ENCODE data around the gene POMT2. TPM values are rescaled to one million over a fixed set of nuclear protein-coding genes. Genes with fewer than 3 reads are reported as not detected.
"Not testable (repeated sequence)": the region's sequence is repeated elsewhere in the genome, so short reads cannot be mapped to it uniquely, and the experiment has no call there.

The POMT2 gene
- total and polyA plus RNA-seq, 4 donors = 3.1 to 23.4 (median 17.9) TPM

DNA sequence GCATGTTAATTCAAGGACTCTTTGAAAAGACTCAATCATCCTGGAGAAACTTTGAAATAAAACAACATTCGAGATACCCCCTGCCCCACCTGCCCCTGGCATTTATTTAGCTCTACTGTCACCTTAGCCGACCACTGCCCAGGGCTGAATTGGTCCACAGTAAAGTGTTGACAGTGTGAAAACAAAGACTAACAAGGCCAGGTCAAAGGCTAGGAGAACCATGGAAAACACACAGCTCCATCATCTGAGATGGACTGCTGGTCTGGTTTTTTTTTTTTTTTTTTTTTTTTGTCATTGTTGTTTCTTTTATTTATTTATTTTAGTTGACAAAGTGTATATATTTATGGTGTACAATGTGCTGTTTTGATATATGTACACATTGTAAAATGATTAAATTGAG, 25.8 kb upstream of the POMT2 start:
- Histone ChIP-seq H3K4me1 (ENCODE audit: control insufficient read depth in 1 of 2, insufficient read depth in 2 of 2, low read length in 2 of 2) (no peaks in the 10 kb centered on the region), H3K9me3 (ENCODE audit: control insufficient read depth, low read length) (no peaks in the 10 kb centered on the region), H3K27ac (ENCODE audit: low read depth in 1 of 2, low read length in 2 of 2) (no peak overlapping the region), H3K4me3 (ENCODE audit: low read length in 2 of 2) (no peak overlapping the region), H3K36me3 (ENCODE audit: control insufficient read depth in 1 of 2, insufficient read depth in 2 of 2, low read length in 1 of 2) (peaks cover 0 to 4% of the 10 kb centered on the region in 2 donors), H3K27me3 (ENCODE audit: control insufficient read depth in 1 of 2, insufficient read depth in 2 of 2, low read length in 1 of 2) (no peaks in the 10 kb centered on the region)
- intact Hi-C loops (cut with DNase I) = no loop called here
- WGBS, 2 donors = 79 to 82% methylated on average over 2 of the region's 2 CpGs
- DNase-seq = no peak
- no peak for ATAC-seq (ENCODE audit: low FRiP score)

DNA sequence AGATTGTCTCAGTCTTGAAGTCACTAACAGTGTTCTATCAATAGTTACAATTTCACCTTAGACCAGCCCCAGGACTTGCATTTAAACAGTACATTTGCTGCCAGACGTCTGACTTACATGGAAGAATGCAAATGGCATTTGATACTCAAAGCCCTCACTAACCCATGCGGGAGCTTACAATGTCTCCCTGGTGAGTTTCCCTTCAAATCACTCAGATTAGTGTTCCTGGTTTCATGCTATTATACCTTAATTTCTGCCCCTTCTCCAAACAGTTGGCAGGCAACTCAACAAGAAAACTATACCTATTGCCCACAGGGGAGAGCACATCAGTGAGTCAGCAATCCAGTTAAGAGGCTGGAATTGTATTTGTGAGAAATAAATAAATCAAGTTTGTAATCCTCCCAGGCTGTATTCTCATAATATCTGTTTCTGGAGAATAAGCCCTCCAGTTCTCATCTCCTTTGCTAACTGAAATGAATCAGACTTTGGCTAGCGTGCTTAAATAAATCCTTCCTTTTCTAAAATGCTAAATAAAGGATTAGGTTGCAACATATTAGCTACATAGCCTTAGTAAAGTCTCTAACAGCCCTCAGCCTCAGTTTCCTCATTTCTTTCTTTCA, 23.8 kb upstream of the POMT2 start:
- ATAC-seq (ENCODE audit: low FRiP score) = no peak
- Histone ChIP-seq H3K36me3 (ENCODE audit: control insufficient read depth in 1 of 2, insufficient read depth in 2 of 2, low read length in 1 of 2) (peaks cover 0 to 7% of the 10 kb centered on the region in 2 donors), H3K27me3 (ENCODE audit: control insufficient read depth in 1 of 2, insufficient read depth in 2 of 2, low read length in 1 of 2) (no peaks in the 10 kb centered on the region), H3K4me3 (ENCODE audit: low read length in 2 of 2) (no peak overlapping the region), H3K4me1 (ENCODE audit: control insufficient read depth in 1 of 2, insufficient read depth in 2 of 2, low read length in 2 of 2) (no peaks in the 10 kb centered on the region), H3K27ac (ENCODE audit: low read depth in 1 of 2, low read length in 2 of 2) (no peak overlapping the region), H3K9me3 (ENCODE audit: control insufficient read depth, low read length) (no peaks in the 10 kb centered on the region)
- DNase-seq = no peak
- 69 to 79% methylated on average over 3 of the region's 3 CpGs for WGBS, 2 donors
- intact Hi-C loops (cut with DNase I) = no loop called here

- ATAC-seq (ENCODE audit: low FRiP score) (no peak), DNase-seq (no peak)
- intact Hi-C loops (cut with DNase I) = no loop called here
- 74 to 81% methylated on average over 2 of the region's 2 CpGs for WGBS, 2 donors
- Histone ChIP-seq H3K4me3 (ENCODE audit: low read length in 2 of 2) (no peak overlapping the region), H3K36me3 (ENCODE audit: control insufficient read depth in 1 of 2, insufficient read depth in 2 of 2, low read length in 1 of 2) (peaks cover 0 to 7% of the 10 kb centered on the region in 2 donors), H3K9me3 (ENCODE audit: control insufficient read depth, low read length) (no peaks in the 10 kb centered on the region), H3K27me3 (ENCODE audit: control insufficient read depth in 1 of 2, insufficient read depth in 2 of 2, low read length in 1 of 2) (no peaks in the 10 kb centered on the region), H3K4me1 (ENCODE audit: control insufficient read depth in 1 of 2, insufficient read depth in 2 of 2, low read length in 2 of 2) (no peaks in the 10 kb centered on the region), H3K27ac (ENCODE audit: low read depth in 1 of 2, low read length in 2 of 2) (no peak overlapping the region)
Measured at GRCh38 chr14:77343662-77344061, 23.0 kb upstream of the POMT2 start.

- Histone ChIP-seq H3K27ac (ENCODE audit: low read depth in 1 of 2, low read length in 2 of 2) (no peak overlapping the region), H3K36me3 (ENCODE audit: control insufficient read depth in 1 of 2, insufficient read depth in 2 of 2, low read length in 1 of 2) (peaks cover 0 to 7% of the 10 kb centered on the region in 2 donors), H3K9me3 (ENCODE audit: control insufficient read depth, low read length) (no peaks in the 10 kb centered on the region), H3K27me3 (ENCODE audit: control insufficient read depth in 1 of 2, insufficient read depth in 2 of 2, low read length in 1 of 2) (no peaks in the 10 kb centered on the region), H3K4me1 (ENCODE audit: control insufficient read depth in 1 of 2, insufficient read depth in 2 of 2, low read length in 2 of 2) (no peaks in the 10 kb centered on the region), H3K4me3 (ENCODE audit: low read length in 2 of 2) (no peak overlapping the region)
- WGBS, 2 donors = 89 to 90% methylated on average over 10 of the region's 10 CpGs
- ATAC-seq (ENCODE audit: low FRiP score) (no peak), DNase-seq (no peak)
- intact Hi-C loops (cut with DNase I) = no loop called here
Measured at GRCh38 chr14:77342726-77343397, 22.2 kb upstream of the POMT2 start.

- H3K36me3 ChIP-seq (ENCODE audit: control insufficient read depth in 1 of 2, insufficient read depth in 2 of 2, low read length in 1 of 2) = peaks cover 0 to 6% of the 10 kb centered on the region in 2 donors
- H3K27ac ChIP-seq (ENCODE audit: low read depth in 1 of 2, low read length in 2 of 2) = no peak overlapping the region
- no peaks in the 10 kb centered on the region for H3K9me3 ChIP-seq (ENCODE audit: control insufficient read depth, low read length)
- H3K4me1 ChIP-seq (ENCODE audit: control insufficient read depth in 1 of 2, insufficient read depth in 2 of 2, low read length in 2 of 2) = no peaks in the 10 kb centered on the region
- ATAC-seq (ENCODE audit: low FRiP score) = no peak
- H3K4me3 ChIP-seq (ENCODE audit: low read length in 2 of 2) = no peak overlapping the region
- intact Hi-C loops (cut with DNase I) = no loop called here
- 87 to 88% methylated on average over 4 of the region's 4 CpGs for WGBS, 2 donors
- DNase-seq = no peak
- H3K27me3 ChIP-seq (ENCODE audit: control insufficient read depth in 1 of 2, insufficient read depth in 2 of 2, low read length in 1 of 2) = no peaks in the 10 kb centered on the region
Measured at GRCh38 chr14:77340389-77340788, 19.7 kb upstream of the POMT2 start.

- WGBS, 2 donors = 96 to 100% methylated on average over 1 of the region's 1 CpG
- intact Hi-C loops (cut with DNase I) = no loop called here
- no peak for ATAC-seq (ENCODE audit: low FRiP score)
Measured at GRCh38 chr14:77339407-77339806, 18.7 kb upstream of the POMT2 start.

GRCh38 chr14:77338302-77338701, 17.6 kb upstream of the POMT2 start:
- Histone ChIP-seq H3K27me3 (ENCODE audit: control insufficient read depth in 1 of 2, insufficient read depth in 2 of 2, low read length in 1 of 2) (no peaks in the 10 kb centered on the region), H3K4me1 (ENCODE audit: control insufficient read depth in 1 of 2, insufficient read depth in 2 of 2, low read length in 2 of 2) (no peaks in the 10 kb centered on the region), H3K36me3 (ENCODE audit: control insufficient read depth in 1 of 2, insufficient read depth in 2 of 2, low read length in 1 of 2) (peaks cover 0 to 3% of the 10 kb centered on the region in 2 donors), H3K27ac (ENCODE audit: low read depth in 1 of 2, low read length in 2 of 2) (no peak overlapping the region), H3K4me3 (ENCODE audit: low read length in 2 of 2) (no peak overlapping the region), H3K9me3 (ENCODE audit: control insufficient read depth, low read length) (no peaks in the 10 kb centered on the region)
- intact Hi-C loops (cut with DNase I) = no loop called here
- DNase-seq = no peak
- no peak for ATAC-seq (ENCODE audit: low FRiP score)
- 50 to 62% methylated on average over 2 of the region's 2 CpGs for WGBS, 2 donors

More at GRCh38 chr14:77339407-77339806, 18.7 kb upstream of the POMT2 start:
- no peaks in the 10 kb centered on the region for H3K4me1 ChIP-seq (ENCODE audit: control insufficient read depth in 1 of 2, insufficient read depth in 2 of 2, low read length in 2 of 2)
- no peaks in the 10 kb centered on the region for H3K9me3 ChIP-seq (ENCODE audit: control insufficient read depth, low read length)
- no peak overlapping the region for H3K27ac ChIP-seq (ENCODE audit: low read depth in 1 of 2, low read length in 2 of 2)
- no peak for DNase-seq
- H3K27me3 ChIP-seq (ENCODE audit: control insufficient read depth in 1 of 2, insufficient read depth in 2 of 2, low read length in 1 of 2) = no peaks in the 10 kb centered on the region
- no peak overlapping the region for H3K4me3 ChIP-seq (ENCODE audit: low read length in 2 of 2)
- peaks cover 0 to 6% of the 10 kb centered on the region in 2 donors for H3K36me3 ChIP-seq (ENCODE audit: control insufficient read depth in 1 of 2, insufficient read depth in 2 of 2, low read length in 1 of 2)

DNA sequence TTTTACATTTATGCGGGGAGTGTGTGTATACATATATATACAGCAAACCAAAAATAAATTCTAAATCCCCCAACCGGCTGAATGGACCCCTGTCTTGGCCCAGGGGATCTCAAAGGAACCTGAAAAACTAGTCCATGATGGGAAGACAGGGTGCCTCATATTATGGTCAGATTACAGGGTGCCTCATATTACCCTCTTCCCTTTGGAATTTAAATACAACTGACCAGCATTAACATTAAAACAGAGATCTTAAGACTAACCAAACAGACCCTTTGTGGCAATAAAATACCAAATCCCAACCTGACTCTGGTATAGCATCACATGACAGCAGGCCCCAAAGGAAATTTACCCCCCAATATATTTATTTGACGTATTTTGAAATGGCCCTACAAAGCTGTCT, 17.2 kb upstream of the POMT2 start:
- ATAC-seq (ENCODE audit: low FRiP score) = no peak
- Histone ChIP-seq H3K27me3 (ENCODE audit: control insufficient read depth in 1 of 2, insufficient read depth in 2 of 2, low read length in 1 of 2) (no peaks in the 10 kb centered on the region), H3K4me3 (ENCODE audit: low read length in 2 of 2) (no peak overlapping the region), H3K9me3 (ENCODE audit: control insufficient read depth, low read length) (no peaks in the 10 kb centered on the region), H3K36me3 (ENCODE audit: control insufficient read depth in 1 of 2, insufficient read depth in 2 of 2, low read length in 1 of 2) (peaks cover 0 to 3% of the 10 kb centered on the region in 2 donors), H3K4me1 (ENCODE audit: control insufficient read depth in 1 of 2, insufficient read depth in 2 of 2, low read length in 2 of 2) (no peaks in the 10 kb centered on the region), H3K27ac (ENCODE audit: low read depth in 1 of 2, low read length in 2 of 2) (no peak overlapping the region)
- intact Hi-C loops (cut with DNase I) = no loop called here
- WGBS, 2 donors = 88 to 93% methylated on average over 3 of the region's 3 CpGs
- no peak for DNase-seq

DNA sequence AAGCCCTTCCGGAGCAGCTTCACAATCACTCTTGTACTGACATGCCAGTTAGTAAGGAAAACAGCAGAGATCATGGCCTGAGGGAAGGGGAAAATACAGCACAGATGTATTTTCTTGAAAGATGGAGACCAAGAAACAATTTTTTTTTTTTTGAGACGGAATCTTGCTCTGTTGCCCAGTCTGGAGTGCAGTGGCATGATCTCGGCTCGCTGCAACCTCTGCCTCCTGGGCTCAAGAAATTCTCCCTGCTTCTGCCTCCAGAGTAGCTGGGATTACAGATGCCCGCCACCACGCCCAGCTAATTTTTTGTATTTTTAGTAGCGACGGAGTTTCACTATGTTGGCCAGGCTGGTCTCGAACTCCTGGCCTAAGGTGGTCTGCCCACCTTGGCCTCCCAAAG, 16.6 kb upstream of the POMT2 start:
- H3K4me3 ChIP-seq (ENCODE audit: low read length in 2 of 2); ATAC-seq (ENCODE audit: low FRiP score); intact Hi-C loops (cut with DNase I); H3K36me3 ChIP-seq (ENCODE audit: control insufficient read depth in 1 of 2, insufficient read depth in 2 of 2, low read length in 1 of 2); H3K27me3 ChIP-seq (ENCODE audit: control insufficient read depth in 1 of 2, insufficient read depth in 2 of 2, low read length in 1 of 2); H3K4me1 ChIP-seq (ENCODE audit: control insufficient read depth in 1 of 2, insufficient read depth in 2 of 2, low read length in 2 of 2); H3K9me3 ChIP-seq (ENCODE audit: control insufficient read depth, low read length); H3K27ac ChIP-seq (ENCODE audit: low read depth in 1 of 2, low read length in 2 of 2); DNase-seq: not testable (repeated sequence)
- WGBS, 2 donors = 92 to 94% methylated on average over 9 of the region's 9 CpGs
